Right lobe of liver (tissue), 4 donors: ENCODE results near the gene CIITA.

Experiments
- CTCF ChIP-seq, 4 donors: fragments of 200-600 bp in 3 of 4; fragments of 450-650 bp in 1 of 4; IDR thresholded peaks; one replicate each; pipeline versions ENCODE4 v1.5.1 to v1.8.0; 2016 to 2022; ENCODE audit warnings: antibody characterized with exemption in 4 of 4, mild to moderate bottlenecking in 2 of 4
- POLR2A ChIP-seq: fragments of 450-650 bp; IDR thresholded peaks from one replicate; pipeline ENCODE4 v1.6.1; 2017; ENCODE audit warnings: antibody characterized with exemption, mild to moderate bottlenecking
- donor health status: DM: no; HTN: no; CAD: no.
- donor health status: DM: no; HTN: no; CAD: no.
- donor health status: DM: no; HTN: yes; CAD: no.

GRCh38 chr16:10941127-10941933 lies 64.3 kb downstream of the CIITA start:
- no peak for TF ChIP-seq CTCF (IDR thresholded peaks at IDR 0.05)
- no peak for TF ChIP-seq POLR2A
